ENCODE measurements around the gene AP1S2. TPM values are rescaled to one million over a fixed set of nuclear protein-coding genes. Genes with fewer than 3 reads are reported as not detected.
A peak's percentile ranks its signal among the peaks of the same experiment; 100 is the strongest.

The AP1S2 gene
- total and polyA plus RNA-seq, 5 donors from 2014 or later = 32.8 to 93.5 (median 69.8) TPM

DNA sequence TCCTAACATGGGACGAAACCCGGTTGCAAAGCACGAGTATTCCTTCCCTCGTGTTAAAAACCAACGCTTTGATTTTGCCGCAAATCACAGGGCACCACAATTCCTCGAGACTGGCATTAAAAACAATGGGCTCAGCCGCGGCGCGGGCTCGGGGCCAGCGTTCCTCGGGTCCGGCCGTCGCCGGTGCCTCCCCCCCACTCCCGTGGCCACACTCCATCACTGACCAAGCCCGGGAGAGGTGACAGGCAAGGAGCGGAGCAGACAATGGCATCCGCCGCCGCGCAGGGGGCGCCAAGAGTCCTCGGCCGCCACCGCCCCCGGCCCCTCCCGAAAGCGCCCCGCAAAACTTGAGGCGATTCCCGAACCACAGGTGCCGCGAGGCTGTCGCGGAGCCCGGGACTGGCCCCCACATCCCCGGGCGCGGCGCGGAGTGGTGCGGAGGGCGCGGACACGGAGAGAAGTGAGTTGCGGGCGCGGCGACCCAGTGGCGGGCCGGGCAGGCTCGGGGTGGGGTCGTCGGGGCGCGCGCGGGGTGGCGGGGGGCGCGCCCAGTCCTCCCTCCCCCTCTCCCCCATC lies 445 bp downstream of the AP1S2 start:
- peak in 1 of 2 donors; percentile 6 for ATAC-seq (ENCODE audit: low read depth in 2 of 2)
- Histone ChIP-seq H3K4me3 (ENCODE audit: low read depth, low read length) (peak overlapping the region; percentile 86), H3K9me3 (ENCODE audit: control insufficient read depth in 2 of 2, low read length in 2 of 2) (no peaks in the 10 kb centered on the region), H3K4me1 (ENCODE audit: control insufficient read depth, insufficient read depth, low read length, poor library complexity, severe bottlenecking) (peaks cover 16% of the 10 kb centered on the region), H3K27me3 (ENCODE audit: control insufficient read depth, insufficient read depth, low read length) (no peaks in the 10 kb centered on the region), H3K27ac (ENCODE audit: insufficient read depth, low read length, poor library complexity, severe bottlenecking) (peak overlapping the region; percentile 85), H3K36me3 (ENCODE audit: control insufficient read depth, insufficient read depth, low read length) (peaks cover 3% of the 10 kb centered on the region)
- Mint-ChIP-seq H3K9me3 (peaks cover 0 to 1% (median 0%) of the 10 kb centered on the region in 7 donors), H3K4me3 (peak overlapping the region; percentile 78 to 98 (median 88)), H3K4me1 (peaks cover 10 to 44% (median 16%) of the 10 kb centered on the region in 4 donors), H3K36me3 (peaks cover 11% of the 10 kb centered on the region), H3K27ac (peak overlapping the region in 2 of 3 donors; percentile 53 to 78), H3K27me3 (no peaks in the 10 kb centered on the region)
- DNase-seq = peak in 2 of 3 donors; percentile 37 to 54

DNA sequence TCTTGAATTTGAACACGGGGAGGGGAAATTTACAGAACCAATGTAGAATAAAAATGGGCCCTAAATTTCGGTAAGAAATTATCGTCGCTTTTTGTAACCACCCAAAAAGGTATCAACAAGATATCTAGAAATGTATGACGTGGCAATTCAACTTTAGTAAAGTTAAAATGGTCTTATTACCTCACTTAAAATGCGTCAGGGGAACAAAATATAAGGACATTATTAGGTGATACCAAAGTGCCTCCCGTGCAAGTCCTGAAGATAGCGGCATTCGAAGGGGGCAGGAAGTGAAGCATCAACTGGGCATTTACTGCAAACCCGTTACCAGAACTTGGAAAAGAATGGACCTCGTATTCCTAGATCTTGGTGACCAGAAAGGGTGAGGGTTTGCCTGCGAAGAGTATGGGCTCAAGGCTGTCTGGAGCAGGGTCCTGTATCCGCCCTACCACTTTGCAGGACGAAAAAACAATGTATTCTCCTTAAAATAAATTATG lies 980 bp downstream of the AP1S2 start:
- Mint-ChIP-seq H3K27me3 (no peaks in the 10 kb centered on the region), H3K36me3 (peaks cover 11% of the 10 kb centered on the region), H3K4me3 (peak overlapping the region; percentile 78 to 98 (median 88)), H3K27ac (peak overlapping the region in 2 of 3 donors; percentile 53 to 78), H3K4me1 (peaks cover 10 to 44% (median 16%) of the 10 kb centered on the region in 4 donors), H3K9me3 (peaks cover 0 to 1% (median 0%) of the 10 kb centered on the region in 7 donors)
- Histone ChIP-seq H3K27ac (ENCODE audit: insufficient read depth, low read length, poor library complexity, severe bottlenecking) (peak overlapping the region; percentile 85), H3K4me1 (ENCODE audit: control insufficient read depth, insufficient read depth, low read length, poor library complexity, severe bottlenecking) (peaks cover 16% of the 10 kb centered on the region), H3K27me3 (ENCODE audit: control insufficient read depth, insufficient read depth, low read length) (no peaks in the 10 kb centered on the region), H3K4me3 (ENCODE audit: low read depth, low read length) (peak overlapping the region; percentile 86), H3K9me3 (ENCODE audit: control insufficient read depth in 2 of 2, low read length in 2 of 2) (no peaks in the 10 kb centered on the region), H3K36me3 (ENCODE audit: control insufficient read depth, insufficient read depth, low read length) (peaks cover 3% of the 10 kb centered on the region)
- peak in 2 of 3 donors; percentile 7 to 27 for DNase-seq
- no peak for ATAC-seq (ENCODE audit: low read depth in 2 of 2)

- H3K4me1 ChIP-seq (ENCODE audit: control insufficient read depth, insufficient read depth, low read length, poor library complexity, severe bottlenecking) = peaks cover 8% of the 10 kb centered on the region
- no peaks in the 10 kb centered on the region for H3K9me3 ChIP-seq (ENCODE audit: control insufficient read depth in 2 of 2, low read length in 2 of 2)
- H3K27ac ChIP-seq (ENCODE audit: insufficient read depth, low read length, poor library complexity, severe bottlenecking) = no peak overlapping the region
- no peak overlapping the region for H3K27ac Mint-ChIP-seq
- ATAC-seq (ENCODE audit: low read depth in 2 of 2) (no peak), DNase-seq (no peak)
- H3K9me3 Mint-ChIP-seq = no peaks in the 10 kb centered on the region
- H3K4me1 Mint-ChIP-seq = peaks cover 15 to 42% (median 30%) of the 10 kb centered on the region in 4 donors
- no peak overlapping the region for H3K4me3 ChIP-seq (ENCODE audit: low read depth, low read length)
- H3K36me3 Mint-ChIP-seq = peaks cover 24% of the 10 kb centered on the region
- peak overlapping the region in 1 of 4 donors; percentile 11 for H3K4me3 Mint-ChIP-seq
- no peaks in the 10 kb centered on the region for H3K27me3 Mint-ChIP-seq
- peaks cover 15% of the 10 kb centered on the region for H3K36me3 ChIP-seq (ENCODE audit: control insufficient read depth, insufficient read depth, low read length)
- H3K27me3 ChIP-seq (ENCODE audit: control insufficient read depth, insufficient read depth, low read length) = no peaks in the 10 kb centered on the region
Observed at GRCh38 chrX:15849555-15849954, 5.1 kb downstream of the AP1S2 start.

DNA sequence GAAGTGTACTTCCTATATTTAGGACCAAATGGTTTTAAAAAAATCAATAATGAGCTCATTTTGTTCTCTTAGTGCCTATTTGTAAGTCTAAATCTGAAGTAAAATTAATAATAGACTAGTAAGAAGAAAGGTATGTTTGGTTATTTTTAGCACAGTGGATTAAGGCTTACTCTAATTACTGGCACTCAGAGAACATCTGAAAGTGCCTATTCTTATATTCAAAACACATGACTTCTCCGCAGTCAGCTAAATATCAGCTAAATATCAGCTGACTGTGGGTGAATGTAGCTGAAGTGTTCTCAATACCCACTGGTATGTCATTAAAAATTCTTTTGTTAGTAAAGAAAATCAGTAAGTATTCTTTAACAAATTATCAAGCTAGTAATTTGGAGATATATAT lies 6.0 kb downstream of the AP1S2 start:
- Histone ChIP-seq H3K9me3 (ENCODE audit: control insufficient read depth in 2 of 2, low read length in 2 of 2) (no peaks in the 10 kb centered on the region), H3K4me3 (ENCODE audit: low read depth, low read length) (no peak overlapping the region), H3K27ac (ENCODE audit: insufficient read depth, low read length, poor library complexity, severe bottlenecking) (no peak overlapping the region), H3K36me3 (ENCODE audit: control insufficient read depth, insufficient read depth, low read length) (peaks cover 15% of the 10 kb centered on the region), H3K4me1 (ENCODE audit: control insufficient read depth, insufficient read depth, low read length, poor library complexity, severe bottlenecking) (peaks cover 2% of the 10 kb centered on the region), H3K27me3 (ENCODE audit: control insufficient read depth, insufficient read depth, low read length) (no peaks in the 10 kb centered on the region)
- no peaks in the 10 kb centered on the region for H3K27me3 Mint-ChIP-seq
- DNase-seq = no peak
- H3K4me1 Mint-ChIP-seq = peaks cover 20 to 46% (median 30%) of the 10 kb centered on the region in 4 donors
- no peak for ATAC-seq (ENCODE audit: low read depth in 2 of 2)
- H3K4me3 Mint-ChIP-seq = no peak overlapping the region
- no peaks in the 10 kb centered on the region for H3K9me3 Mint-ChIP-seq
- peaks cover 33% of the 10 kb centered on the region for H3K36me3 Mint-ChIP-seq
- no peak overlapping the region for H3K27ac Mint-ChIP-seq

DNA sequence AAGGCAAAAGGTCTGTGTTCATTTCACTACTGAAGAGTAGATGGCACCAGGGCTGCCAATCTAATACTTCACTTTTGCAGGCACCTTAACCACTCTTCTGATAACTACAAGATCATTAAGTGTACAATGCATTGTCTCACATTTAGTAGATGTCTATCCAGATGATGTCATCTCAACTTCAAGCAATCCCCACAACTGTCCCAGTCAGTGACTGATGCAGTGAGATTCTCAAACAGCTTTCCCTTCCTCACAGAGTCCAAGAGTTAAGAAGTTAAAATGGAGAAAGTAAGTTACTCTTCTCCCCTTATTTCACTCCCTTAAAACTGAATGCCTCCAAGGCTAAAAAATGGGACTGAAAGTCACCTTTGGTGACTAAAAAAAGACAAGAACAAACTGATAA lies 10.7 kb downstream of the AP1S2 start:
- Mint-ChIP-seq H3K27me3 (no peaks in the 10 kb centered on the region), H3K4me1 (peaks cover 9 to 17% (median 15%) of the 10 kb centered on the region in 4 donors), H3K36me3 (peaks cover 36% of the 10 kb centered on the region), H3K4me3 (no peak overlapping the region), H3K27ac (no peak overlapping the region), H3K9me3 (no peaks in the 10 kb centered on the region)
- ATAC-seq (ENCODE audit: low read depth in 2 of 2) = no peak
- peaks cover 26% of the 10 kb centered on the region for H3K36me3 ChIP-seq (ENCODE audit: control insufficient read depth, insufficient read depth, low read length)
- H3K4me3 ChIP-seq (ENCODE audit: low read depth, low read length) = no peak overlapping the region
- H3K27ac ChIP-seq (ENCODE audit: insufficient read depth, low read length, poor library complexity, severe bottlenecking) = no peak overlapping the region
- H3K9me3 ChIP-seq (ENCODE audit: control insufficient read depth in 2 of 2, low read length in 2 of 2) = no peaks in the 10 kb centered on the region
- H3K27me3 ChIP-seq (ENCODE audit: control insufficient read depth, insufficient read depth, low read length) = no peaks in the 10 kb centered on the region
- H3K4me1 ChIP-seq (ENCODE audit: control insufficient read depth, insufficient read depth, low read length, poor library complexity, severe bottlenecking) = no peaks in the 10 kb centered on the region
- DNase-seq = no peak

DNA sequence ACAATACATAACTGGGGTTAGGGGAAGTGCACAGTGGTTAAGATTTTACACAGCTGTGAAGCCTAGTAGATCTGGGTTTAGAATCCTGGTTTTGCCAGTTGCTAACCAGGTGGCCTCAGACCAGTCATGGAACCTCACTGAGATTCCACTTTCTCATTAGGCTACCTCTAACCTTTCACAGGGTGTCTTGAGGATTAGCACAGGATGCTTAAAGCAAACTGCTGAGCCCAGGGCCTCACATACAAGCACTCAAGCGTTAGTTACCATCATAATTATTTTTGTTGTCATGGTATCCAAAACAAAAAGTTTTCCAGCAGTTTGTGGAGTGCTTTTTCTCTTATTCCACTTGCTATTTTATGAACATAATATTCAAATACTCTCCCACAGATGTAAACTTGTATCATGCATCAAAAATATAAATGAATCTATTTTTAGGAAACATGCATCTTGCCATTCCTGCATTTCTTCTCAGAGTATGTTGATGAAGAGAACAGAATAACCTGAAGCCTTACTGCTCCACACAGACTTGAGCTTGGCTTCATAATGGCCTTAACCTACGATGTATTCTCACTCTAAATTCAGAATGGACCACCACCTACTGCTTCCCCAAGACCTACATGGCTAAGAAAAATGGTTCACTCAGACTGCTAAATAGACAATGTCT lies 12.6 kb downstream of the AP1S2 start:
- Histone ChIP-seq H3K27me3 (ENCODE audit: control insufficient read depth, insufficient read depth, low read length) (no peaks in the 10 kb centered on the region), H3K4me3 (ENCODE audit: low read depth, low read length) (no peak overlapping the region), H3K36me3 (ENCODE audit: control insufficient read depth, insufficient read depth, low read length) (peaks cover 24% of the 10 kb centered on the region), H3K9me3 (ENCODE audit: control insufficient read depth in 2 of 2, low read length in 2 of 2) (no peaks in the 10 kb centered on the region), H3K27ac (ENCODE audit: insufficient read depth, low read length, poor library complexity, severe bottlenecking) (no peak overlapping the region), H3K4me1 (ENCODE audit: control insufficient read depth, insufficient read depth, low read length, poor library complexity, severe bottlenecking) (no peaks in the 10 kb centered on the region)
- Mint-ChIP-seq H3K36me3 (peaks cover 36% of the 10 kb centered on the region), H3K27ac (no peak overlapping the region), H3K4me3 (no peak overlapping the region), H3K27me3 (no peaks in the 10 kb centered on the region), H3K4me1 (peaks cover 6 to 11% (median 9%) of the 10 kb centered on the region in 4 donors), H3K9me3 (no peaks in the 10 kb centered on the region)
- no peak for DNase-seq
- ATAC-seq (ENCODE audit: low read depth in 2 of 2) = no peak

- H3K4me1 ChIP-seq (ENCODE audit: control insufficient read depth, insufficient read depth, low read length, poor library complexity, severe bottlenecking) = no peaks in the 10 kb centered on the region
- peaks cover 12% of the 10 kb centered on the region for H3K36me3 ChIP-seq (ENCODE audit: control insufficient read depth, insufficient read depth, low read length)
- ATAC-seq (ENCODE audit: low read depth in 2 of 2) (no peak), DNase-seq (peak in 2 of 3 donors; percentile 19 to 29)
- Mint-ChIP-seq H3K4me3 (no peak overlapping the region), H3K4me1 (peaks cover 6 to 8% (median 7%) of the 10 kb centered on the region in 4 donors), H3K27me3 (no peaks in the 10 kb centered on the region), H3K36me3 (peaks cover 28% of the 10 kb centered on the region), H3K9me3 (no peaks in the 10 kb centered on the region), H3K27ac (no peak overlapping the region)
- no peaks in the 10 kb centered on the region for H3K27me3 ChIP-seq (ENCODE audit: control insufficient read depth, insufficient read depth, low read length)
- H3K27ac ChIP-seq (ENCODE audit: insufficient read depth, low read length, poor library complexity, severe bottlenecking) = no peak overlapping the region
- H3K4me3 ChIP-seq (ENCODE audit: low read depth, low read length) = no peak overlapping the region
- no peaks in the 10 kb centered on the region for H3K9me3 ChIP-seq (ENCODE audit: control insufficient read depth in 2 of 2, low read length in 2 of 2)
Observed at GRCh38 chrX:15838017-15838416, 16.6 kb downstream of the AP1S2 start.

All from CD4-positive, CD25-positive, alpha-beta regulatory T cell (primary cell).